ENCODE measurements around the gene ADGRG1.

DNA sequence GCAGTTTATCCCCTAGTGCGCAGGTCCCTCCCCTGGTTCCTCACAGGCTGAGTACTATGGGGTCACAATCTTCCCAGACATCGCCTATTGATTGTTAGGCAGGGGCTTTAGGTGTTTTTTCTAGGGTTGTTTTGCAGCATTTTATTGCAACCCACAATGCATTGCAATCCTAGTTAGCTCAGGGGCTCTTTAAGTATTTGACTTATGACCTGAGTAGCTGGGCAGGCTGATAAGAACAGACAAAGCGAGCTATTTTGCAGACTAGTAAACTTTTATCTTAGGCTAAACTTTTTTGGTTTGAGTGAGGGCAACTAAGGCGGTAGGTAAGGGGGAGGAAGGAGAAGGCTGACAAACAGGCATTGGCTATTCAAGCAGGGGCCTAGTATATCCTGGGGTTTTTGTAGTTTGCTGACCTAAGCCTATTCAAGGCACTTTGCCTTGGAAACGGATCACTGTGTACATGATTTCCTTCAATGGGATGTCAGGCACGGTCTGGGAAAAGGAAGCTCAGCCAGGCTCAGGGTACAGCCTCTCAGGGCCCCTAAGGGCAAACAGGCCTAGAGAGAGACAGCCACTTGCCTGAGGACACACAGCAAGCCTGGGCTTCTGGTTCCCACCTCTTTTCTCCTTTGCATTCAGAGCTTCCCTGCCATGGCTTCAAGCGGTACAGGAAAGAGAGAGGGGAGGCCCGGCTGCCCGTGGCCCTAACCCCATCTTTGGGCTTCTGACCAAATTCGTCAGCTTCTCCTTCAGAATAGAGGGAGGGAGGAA lies 72.5 kb downstream of the ADGRG1 start:
- TF ChIP-seq POLR2A (IDR thresholded peaks at IDR 0.05) (no peak), POLR2AphosphoS5 (IDR thresholded peaks at IDR 0.05) (no peak), EP300 (IDR thresholded peaks at IDR 0.05; ENCODE audit: low read depth) (no peak)
- TF ChIP-seq, protein P1, sequence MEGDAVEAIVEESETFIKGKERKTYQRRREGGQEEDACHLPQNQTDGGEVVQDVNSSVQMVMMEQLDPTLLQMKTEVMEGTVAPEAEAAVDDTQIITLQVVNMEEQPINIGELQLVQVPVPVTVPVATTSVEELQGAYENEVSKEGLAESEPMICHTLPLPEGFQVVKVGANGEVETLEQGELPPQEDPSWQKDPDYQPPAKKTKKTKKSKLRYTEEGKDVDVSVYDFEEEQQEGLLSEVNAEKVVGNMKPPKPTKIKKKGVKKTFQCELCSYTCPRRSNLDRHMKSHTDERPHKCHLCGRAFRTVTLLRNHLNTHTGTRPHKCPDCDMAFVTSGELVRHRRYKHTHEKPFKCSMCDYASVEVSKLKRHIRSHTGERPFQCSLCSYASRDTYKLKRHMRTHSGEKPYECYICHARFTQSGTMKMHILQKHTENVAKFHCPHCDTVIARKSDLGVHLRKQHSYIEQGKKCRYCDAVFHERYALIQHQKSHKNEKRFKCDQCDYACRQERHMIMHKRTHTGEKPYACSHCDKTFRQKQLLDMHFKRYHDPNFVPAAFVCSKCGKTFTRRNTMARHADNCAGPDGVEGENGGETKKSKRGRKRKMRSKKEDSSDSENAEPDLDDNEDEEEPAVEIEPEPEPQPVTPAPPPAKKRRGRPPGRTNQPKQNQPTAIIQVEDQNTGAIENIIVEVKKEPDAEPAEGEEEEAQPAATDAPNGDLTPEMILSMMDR (IDR thresholded peaks at IDR 0.05): no peak

Measured in transverse colon (tissue), 4 donors.